ENCODE measurements around the gene BIN1.

Gene BIN1, protein sequence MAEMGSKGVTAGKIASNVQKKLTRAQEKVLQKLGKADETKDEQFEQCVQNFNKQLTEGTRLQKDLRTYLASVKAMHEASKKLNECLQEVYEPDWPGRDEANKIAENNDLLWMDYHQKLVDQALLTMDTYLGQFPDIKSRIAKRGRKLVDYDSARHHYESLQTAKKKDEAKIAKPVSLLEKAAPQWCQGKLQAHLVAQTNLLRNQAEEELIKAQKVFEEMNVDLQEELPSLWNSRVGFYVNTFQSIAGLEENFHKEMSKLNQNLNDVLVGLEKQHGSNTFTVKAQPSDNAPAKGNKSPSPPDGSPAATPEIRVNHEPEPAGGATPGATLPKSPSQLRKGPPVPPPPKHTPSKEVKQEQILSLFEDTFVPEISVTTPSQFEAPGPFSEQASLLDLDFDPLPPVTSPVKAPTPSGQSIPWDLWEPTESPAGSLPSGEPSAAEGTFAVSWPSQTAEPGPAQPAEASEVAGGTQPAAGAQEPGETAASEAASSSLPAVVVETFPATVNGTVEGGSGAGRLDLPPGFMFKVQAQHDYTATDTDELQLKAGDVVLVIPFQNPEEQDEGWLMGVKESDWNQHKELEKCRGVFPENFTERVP

DNA sequence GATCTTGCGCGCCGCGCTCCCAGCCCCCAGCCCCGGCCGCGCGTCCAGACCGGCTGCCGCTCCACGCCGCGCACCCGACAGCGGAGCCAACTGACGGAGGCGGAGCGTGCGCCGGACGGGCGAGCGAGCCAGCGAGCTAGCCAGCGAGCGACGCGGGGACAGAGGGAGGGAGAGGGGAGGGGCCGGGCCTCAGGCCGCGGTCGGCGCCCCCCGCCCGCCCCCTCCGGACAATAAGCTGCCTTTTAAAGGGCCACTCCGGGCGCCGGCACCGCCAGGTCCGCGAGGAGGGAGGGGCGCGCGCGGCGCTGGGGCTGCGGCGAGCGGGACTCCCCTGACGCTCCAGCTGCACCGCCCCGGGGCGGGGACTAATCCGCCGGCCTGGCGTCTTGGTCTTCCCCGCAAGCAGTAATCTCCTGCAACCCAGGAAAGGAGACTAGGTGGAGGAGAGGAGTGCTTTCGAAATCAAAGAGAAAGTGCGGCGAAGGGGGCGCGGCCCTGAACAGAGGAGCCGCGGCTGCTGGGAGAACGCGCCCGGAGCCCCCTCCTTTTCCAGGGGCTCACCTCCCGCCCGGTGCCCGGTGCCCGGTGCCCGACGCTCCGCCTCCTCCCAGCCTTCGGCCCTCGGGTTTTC lies at the start of gene BIN1:
Gene BIN1, minus strand, starts transcription at position 164 of the 631 bp plus-strand sequence. CDS start 211 bp downstream, outside the sequence.
- no peak for DNase-seq

DNA sequence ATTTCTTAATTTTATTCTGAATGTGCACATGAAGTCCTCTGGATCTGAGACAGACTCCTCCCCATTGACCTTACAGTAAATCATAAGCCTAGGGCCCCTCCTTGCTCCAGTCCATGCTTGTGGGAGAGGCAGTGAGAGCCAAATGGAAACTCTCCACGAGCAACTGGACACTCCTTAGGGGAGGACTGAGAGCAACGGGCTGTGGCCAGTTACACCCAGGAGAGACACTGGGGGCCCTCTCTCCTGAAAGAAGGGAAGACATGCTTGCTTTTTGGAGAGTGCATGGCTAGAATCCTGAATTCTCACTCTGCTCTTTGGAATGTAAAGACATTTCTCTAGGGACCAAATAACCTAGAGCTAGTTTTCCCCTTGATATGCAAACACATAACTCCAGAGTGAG lies 49.0 kb upstream of the BIN1 start:
- DNase-seq = no peak

DNA sequence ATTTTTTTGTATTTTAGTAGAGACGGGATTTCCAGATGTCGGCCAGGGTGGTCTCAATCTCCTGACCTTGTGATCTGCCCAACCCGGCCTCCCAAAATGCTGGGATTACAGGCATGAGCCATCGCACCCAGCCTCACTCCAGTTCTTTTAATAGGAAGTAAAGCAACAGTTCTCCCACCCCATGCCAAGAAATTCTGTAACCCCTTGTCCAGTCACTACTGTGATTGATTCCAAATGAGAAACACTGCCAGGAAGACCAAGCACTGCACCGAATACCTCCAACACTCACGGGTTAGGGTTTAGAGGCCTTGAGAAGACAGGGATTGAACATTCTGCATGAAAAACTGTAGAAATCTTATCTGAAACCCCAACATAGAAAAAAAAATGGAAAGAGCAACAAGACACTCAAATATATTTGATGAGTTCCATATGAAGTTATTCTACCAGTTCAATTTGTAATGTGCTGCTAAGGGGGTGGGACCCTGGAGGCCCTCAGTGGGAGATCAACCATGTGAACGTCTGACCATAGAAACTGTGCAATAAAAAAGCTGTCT lies 48.2 kb upstream of the BIN1 start:
- DNase-seq = no peak

DNA sequence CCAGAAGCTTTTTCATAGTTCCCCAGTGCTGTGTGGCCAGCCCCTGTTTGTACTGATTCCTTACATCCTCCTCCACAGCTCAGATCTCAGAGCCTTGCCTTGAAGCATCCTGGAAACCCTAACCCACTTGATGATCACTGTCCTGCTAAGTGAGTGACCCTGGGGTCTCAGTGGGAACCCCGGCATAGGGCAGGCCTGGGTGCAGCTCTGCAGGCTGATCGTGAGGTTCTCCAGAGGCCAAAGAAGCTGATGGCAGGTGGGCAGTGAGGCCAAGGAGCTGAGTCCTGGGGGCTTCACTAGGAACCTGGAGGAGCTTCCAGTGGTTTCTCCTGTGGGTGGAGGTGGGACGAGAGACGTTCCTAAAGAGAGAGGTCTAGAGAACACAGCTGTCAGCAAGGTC lies 47.4 kb upstream of the BIN1 start:
- no peak for DNase-seq

DNA sequence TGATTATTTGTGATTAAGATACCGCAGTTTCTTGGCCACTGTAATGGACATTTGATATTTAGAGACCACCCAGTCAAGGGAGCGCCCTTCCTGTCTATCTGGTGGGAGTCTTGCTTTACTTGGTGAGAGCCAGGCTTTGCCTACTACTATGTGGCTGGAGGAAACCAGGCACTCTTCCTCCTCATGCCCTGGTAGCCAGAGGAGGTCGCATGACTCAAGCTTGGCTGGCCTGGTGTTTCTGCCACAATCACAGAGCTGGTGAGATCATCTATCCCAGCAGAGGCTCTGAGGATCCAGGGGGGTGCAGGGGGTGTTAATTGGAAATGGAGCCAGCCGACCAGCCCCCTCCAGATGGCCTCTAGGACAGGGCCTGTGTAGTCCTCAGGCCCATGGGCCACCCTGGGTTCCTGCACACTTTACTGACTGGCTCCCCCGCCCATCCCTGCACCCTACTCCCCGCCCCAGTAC lies 46.8 kb upstream of the BIN1 start:
- DNase-seq = no peak

DNA sequence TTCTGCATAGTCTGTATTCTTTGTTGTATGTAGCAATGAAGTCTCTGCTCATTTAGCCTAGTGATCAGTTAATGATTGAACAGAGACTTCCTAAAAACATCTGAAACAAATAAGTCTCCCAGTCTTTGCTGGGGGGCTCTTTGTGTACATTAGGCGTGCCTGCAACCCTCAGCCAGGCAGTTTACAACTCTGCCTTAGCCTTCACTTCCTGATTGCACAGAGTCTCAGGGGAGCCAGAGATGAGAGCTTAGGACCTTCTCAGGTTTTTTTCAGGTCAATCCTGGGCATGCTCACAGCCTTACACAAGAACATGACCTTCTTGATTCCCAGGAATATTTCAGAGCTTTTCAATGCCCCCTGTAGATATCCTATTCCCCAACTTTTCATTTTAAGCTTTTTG lies 44.0 kb upstream of the BIN1 start:
- DNase-seq = no peak

DNA sequence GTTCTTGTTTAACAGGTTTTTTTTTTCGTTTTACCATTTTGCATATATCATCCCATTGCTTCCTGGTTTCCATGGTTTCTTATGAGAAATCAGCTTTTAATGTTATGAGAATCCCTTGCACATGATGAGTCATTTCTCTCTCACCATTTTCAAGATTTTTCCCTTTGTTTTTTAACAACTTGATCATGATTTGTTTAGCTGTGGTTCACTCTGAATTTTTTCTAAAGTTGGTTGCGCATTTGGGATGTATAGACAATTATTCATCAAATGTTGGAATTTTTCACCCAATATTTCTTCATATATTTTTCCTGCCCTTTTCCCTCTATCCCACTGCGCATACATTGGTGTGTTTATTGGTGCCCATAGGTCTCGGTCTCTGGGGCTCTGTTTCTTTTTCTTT lies 42.4 kb upstream of the BIN1 start:
- DNase-seq = no peak

DNA sequence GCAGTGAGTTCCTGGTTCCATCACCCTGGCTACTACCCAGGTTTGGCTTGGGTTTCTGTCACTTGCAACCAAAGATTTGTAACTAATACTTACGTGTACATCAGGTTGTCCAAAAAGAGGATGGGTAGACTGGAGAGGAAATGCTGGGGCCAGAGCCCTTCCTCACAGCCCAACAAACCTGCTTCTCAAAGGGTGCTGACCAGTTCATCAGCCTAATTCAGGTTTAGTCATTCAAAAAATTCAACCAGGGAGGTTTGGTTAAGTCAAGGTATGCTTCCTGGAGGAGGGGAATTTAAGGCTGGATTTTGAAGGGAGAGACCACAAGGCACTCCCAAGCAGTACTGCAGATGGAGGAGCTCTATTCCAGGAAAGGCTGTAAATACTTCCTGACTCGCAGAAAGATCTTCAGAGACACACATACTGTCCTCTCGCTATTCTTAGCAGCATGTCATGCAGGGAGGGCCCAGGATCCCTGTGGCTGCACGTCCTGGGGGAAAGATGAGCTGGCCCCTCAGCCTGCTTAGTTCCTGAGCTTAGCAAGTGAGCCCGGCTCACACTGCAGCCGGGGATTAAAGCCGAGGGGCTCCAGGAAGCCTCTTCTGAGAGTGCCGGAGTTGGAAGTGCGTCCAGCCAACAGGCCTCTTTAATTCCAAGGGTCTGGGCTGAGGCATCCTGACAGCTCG lies 40.0 kb upstream of the BIN1 start:
- DNase-seq = no peak

DNA sequence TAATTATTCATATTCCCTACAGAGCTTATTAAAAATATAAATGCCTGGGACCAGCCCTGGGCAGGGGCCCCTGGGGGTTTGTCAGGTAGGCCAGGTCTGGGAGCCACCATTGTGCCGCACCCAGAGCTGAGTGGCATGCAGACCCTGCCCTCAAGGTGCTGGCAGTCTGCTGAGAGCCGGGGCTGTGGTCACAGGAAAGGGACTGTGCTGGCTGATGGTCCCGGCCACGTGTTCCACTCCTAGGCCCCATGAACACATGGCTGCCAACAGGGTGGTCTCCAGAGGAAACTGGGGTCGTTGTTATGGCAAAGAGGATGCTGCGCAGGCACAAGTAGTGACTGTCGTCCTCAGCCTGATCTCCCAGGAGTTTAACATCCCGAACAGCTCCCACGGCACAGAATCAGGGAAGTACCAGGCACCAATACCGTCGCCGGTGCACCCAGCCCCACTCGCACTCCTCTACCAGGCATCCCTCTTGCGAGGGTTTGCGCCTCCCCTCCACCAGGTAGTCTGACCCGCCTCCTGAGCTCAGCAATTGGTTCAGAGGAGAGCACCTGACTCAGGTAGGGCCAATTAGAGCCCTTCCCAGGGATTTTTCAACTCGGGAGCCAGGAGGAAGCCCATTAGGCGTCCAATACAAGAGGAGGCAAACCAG lies 39.2 kb upstream of the BIN1 start:
- DNase-seq = no peak

DNA sequence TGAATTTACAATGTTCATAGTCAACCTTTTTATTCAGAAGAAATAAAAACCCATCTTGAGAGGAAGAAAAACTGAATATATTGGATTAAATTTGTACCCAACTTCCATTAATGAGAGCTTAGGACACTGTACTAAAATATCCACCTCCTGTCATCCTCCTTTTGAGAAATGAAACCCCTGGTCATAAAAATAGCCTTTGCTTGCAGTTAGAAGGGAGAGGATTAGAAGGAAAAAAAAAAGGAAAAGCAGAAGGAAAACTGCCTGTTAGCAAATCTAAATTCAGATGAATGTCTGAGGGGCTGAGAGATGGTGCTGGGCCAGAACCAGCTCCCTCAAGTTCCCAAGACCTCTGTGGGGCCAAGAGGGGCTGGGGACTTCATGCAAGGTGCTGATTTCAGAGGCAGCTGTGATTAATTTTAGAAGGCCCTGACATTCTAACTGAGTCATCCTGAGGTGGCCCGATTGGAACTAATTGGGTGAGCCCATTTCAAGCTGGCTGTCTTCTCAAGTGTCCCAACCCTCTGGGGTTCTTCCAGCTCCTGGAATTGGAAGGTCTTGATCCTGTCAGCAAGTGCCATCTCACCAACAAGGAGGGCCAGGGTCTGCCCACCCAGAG lies 38.4 kb upstream of the BIN1 start:
- DNase-seq = no peak

DNA sequence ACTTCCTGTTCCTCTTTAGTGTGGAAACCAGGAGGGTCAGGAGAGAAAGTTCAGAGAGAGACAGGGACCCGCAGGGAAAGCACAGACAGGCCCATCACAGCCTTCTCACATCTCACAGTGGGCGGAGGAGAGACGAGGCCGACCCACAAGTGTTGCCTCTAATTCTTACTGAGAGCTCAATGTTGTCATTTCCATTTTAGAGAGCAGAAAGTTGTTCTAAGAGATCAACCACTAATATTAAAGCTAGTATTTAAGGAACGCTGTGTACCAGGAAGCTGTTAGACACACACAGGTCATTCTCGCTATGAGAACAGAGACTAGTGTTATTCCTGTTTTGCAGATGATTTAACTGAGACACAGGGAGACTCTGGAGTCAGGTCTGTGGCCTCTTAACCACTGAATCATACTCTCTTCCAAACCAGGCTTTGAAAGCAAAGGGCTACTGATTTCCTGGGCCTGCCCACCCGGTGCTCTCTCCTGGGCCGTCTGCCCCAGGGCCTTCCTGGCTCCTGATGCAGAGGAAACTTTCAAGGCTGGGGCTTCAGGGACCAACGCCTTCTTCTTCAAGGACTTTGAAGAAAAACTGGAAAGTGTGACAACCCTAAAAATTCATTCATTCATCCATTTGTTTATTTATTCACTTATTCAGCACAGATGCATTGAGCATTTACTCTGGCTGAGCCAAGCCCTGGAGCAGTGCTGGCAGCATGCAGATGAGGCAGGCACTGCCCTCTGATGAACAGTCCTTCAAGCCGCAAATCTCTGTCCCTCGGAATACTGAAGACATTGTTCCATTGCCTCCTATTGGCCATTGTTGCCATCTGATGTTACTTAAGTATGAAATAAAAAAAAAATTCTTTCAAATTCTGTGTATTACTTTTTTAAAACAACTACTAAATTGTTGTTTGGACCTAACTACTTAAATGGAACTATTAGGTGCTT lies 37.2 kb upstream of the BIN1 start:
- DNase-seq = no peak

DNA sequence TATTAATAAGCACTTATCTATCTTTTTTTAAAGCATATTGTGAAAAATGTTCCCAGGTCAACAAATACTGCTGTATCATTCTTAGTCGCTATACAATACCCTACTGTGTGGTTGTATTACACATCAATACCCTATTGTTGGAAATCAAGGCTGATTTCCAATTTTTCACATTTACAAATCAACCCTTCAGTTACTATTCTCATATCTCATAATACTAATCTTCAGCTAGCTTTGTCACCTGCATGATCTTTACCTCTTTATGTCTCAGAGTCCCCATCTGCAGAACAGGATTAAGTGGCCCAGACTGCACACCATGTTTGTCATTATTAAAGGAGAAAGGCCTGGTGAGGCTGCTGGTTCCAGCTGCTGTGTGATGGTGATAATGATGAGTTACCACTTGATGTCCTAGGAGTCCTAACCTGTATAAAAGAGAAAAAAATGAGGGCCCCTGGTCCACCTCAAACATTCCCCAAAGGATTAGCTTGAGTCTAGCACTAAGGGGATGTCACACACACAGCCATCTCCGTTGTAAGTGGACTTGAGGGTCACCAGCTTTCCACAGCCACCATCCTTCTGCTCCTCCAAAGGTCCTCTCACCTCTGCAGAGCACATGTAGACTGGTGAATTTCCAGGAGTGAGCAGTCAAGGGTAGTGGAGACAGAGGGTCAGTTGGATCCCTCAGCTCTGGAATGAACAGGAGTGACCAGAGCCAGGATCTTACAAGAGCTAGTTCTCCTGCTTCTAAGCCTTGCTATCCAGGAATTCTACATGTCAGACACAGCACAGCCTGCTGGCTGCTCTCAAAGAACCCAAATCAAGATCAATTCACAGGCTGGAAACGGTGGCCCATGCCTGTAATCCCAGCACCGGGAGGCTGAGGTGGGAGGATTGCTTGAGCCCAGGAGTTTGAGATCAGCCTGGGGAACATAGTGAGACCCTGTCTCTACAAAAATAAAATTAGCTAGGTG lies 36.0 kb upstream of the BIN1 start:
- no peak for DNase-seq

DNA sequence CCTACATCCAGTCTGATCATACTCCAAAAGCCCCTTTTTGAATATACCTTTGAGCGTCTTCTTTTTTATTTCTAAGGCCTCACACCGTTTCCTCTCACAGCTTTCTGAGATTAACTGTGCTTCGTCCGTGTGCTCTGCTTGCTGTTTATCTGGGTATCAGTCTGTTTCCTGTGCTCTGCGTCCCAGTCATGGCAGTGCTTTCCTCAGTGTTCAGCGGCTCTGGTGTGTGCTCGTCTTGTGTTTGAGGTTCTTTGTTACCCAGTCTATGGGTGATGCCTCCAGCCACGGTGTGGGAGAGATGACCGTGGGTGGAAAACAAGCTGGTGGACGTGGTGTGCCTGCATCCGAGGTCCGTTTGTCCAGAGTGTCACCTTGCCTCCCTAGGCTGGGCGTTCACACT lies 33.6 kb upstream of the BIN1 start:
- DNase-seq = no peak

DNA sequence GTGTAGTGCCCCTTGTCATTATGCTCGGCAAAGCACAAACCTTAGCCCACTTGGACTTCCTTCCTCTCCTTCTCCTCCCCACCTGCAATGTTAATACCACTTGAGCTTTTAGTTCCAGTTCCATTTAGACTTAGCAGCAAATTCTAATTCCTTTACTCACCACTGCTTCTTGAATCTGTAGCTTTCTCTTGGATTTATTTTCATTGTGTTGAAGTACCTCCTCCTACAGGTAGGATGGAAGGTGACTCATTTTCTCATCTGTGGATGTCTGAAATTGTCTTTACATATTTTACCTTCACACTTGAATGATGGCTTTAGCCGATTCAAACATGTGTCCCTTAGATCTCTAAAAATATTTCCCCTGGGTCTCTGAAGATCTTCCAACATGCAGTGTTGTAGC lies 32.8 kb upstream of the BIN1 start:
- DNase-seq = no peak

DNA sequence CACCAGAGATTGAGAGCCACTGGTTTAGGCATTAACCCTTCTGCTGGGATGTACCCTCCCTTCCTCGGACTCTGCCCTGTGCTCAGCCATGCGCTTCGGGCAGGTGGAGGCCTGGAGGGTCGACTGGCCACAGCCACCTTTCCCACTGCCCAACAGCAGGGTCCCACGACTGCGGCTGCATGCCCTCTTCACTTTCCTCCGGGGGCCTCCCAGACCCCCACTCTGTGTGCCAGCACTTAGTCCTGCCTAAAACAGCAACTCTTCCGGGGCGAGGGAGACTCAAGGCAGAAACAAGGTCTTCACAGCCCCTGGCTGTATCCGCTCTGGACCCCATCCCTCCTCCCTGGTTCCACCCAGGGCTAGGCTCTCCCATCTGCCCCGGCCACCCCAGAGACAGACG lies 31.3 kb upstream of the BIN1 start:
- no peak for DNase-seq

DNA sequence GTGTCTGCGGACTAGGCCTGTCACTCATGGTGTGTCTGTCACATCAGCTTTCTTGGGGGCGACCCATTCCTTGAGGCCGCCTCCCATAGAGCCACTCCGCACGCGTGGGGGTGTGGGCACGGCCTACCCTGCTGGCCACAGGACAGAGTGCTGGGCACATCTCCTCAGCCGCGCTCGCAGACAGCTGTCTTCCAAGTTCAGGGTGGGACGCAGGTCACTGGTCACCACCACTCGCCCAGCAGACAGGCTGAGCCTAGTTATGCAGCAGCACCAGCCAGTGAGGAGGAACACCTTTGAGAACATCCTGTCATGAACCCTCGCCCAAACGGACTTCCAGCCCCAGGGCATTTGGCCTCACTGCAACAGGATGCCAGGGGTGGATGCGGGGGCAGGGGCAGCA lies 30.8 kb upstream of the BIN1 start:
- DNase-seq = no peak

DNA sequence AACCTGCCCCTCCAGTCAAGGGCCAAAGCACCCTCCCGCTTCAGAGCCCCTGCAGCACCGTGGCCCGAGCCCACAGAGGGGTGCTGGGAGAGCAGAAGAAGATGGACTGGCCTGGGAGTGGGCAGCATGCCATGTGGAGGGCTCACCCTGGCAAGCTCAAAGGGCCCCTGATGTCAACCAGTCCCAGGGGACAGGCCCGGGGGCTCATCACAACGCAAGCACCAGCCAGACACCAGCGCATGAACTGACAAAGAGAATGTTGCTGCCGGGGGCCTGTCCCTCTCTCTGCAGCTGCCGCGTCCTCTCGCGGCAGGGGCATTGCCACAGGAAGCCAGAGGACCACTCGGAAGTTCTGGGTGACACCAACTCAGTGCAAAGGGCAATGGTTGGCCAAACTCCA lies 30.3 kb upstream of the BIN1 start:
- DNase-seq = no peak

DNA sequence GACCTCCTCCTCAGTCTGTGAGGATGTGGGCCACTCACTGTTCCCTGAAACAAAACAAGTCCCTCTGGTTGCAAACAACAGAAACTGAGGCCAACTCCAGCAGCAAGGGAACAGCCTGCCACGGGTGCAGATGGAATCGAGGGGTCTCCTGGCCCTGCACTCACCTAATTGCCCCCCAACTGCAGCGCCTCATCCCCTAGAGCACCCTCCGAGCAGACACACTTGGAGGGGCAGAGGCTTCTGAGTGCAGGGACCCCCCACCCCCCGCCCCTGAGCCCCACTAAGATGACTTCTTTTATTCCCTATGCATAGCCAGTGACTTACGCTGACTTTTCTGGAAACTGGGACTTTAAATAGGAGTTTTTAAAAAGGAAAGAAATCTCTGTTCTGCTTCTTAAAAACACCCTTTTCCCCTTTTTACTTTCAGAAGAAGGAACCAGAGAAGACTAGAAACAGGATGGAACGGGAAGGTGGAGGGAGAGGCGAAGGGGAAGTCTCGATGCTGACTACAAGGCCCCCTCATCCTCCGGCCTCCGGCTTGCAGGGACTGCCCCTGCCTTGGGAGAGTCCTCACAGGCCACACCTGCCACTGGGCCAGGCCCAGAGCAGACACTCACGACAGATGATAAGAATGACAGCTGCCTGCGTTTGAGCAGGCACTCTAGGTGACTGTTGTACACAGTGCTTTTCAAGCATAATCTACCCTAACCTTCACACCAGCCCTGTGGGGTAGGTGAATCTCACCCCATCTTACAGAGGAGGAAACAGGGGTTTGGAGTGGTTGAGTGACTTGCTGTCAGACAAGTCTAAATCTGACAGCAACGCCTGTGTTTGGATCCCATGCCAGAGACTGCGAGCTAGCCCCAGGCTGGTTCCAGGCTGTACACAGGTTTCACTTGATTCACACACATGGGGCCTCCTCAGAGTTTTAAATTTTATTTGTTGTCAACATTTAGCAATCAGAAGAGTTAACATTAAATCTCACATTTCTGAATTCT lies 28.2 kb upstream of the BIN1 start:
- no peak for DNase-seq

DNA sequence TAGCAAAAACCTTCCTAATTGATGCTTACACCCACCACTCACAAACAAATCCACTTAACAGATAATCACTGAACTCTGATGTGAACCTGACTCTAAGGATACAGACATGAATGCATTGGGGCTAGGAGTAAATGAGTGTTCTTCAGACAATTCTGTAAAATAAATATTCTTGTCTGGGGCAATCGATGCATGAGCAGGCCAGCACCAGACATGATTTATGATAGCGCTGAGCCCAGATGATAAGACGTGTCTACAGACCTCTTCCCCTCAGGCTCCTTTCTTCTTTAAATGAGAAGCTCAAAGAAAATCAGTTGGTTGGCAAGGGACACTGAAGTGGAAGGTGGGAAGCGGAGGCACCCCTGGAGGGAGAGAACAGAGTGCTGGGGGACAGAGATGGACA lies 27.3 kb upstream of the BIN1 start:
- no peak for DNase-seq
